GM19395 (cell line): ENCODE data around the gene EDA2R.
A peak's percentile ranks its signal among the peaks of the same experiment; 100 is the strongest.

Experiments used
- ATAC-seq: cut with Tn5 transposase; IDR thresholded peaks from one replicate; pipeline ENCODE4 v1.9.1; 2021; ENCODE audit warnings: mild to moderate bottlenecking, moderate library complexity; ENCODE audit not compliant: unreplicated experiment

EDA2R gene, protein sequence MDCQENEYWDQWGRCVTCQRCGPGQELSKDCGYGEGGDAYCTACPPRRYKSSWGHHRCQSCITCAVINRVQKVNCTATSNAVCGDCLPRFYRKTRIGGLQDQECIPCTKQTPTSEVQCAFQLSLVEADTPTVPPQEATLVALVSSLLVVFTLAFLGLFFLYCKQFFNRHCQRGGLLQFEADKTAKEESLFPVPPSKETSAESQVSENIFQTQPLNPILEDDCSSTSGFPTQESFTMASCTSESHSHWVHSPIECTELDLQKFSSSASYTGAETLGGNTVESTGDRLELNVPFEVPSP

DNA sequence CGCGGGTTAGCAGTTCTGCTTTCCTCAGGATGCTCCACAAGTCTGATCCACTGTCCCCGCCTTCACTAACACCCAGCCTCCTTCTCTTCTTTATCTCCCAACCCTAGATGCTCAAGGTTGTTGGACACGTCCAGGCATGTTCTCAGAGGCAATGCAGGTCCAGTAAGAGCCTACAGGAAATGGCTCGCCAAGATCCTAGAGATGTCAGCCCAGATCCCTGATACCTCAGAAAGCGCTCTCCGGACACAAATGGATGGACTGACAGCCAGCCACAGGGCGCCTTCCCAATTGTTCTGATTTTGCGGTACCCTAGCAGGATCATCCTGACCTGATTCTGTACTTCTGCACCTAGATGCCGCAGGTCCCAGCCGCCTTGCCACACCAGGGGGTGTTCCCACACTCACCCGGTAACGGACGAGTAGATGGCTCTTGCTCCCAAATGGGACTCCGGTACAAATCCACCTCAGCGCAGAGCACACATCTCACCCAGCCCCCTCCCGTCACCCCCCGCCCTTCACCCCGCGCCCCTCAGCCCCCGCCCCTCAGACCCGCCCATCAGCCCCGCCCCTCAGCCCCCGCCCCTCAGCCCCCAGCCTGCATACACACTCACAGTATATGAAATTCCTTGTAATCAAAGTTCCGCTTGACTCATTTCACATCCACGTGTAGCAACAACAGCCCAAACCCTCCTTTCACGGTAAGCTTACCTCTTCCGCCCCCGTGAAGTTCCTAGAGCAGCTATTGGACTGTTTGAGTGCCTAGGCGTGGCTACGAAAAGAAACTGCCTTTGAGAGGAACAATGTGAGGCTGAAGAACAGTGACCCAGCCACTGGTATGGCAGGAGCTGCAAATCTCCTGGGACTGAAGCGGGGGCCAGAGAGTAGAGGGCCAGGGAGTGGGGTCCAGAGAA is at the start of gene EDA2R:
EDA2R (minus strand) TSS at position 488 of the 910 bp plus-strand sequence. CDS start 23,058 bp downstream, outside the sequence.
- peak; percentile 88 for ATAC-seq

- no peak for ATAC-seq
Observed at GRCh38 chrX:66684196-66684595, 45.3 kb upstream of the EDA2R start.

DNA sequence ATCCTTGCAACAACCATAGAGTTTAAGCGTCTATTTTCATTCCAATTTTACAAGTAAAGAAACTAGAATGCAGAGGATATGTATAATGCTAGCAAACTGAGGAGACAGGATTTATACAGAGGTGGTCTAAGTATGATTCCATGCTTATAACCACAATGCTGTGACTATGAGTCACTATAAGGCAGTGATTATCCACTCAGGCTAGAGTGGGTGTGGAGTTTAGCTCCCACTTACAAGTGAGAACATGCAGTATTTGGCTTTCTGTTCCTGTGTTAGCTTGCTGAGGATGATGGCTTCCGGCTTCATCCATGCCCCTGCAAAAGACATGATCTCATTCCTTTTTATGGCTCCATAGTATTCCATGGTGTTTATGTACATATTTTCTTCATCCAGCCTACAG is 41.6 kb upstream of the EDA2R start:
- no peak for ATAC-seq

DNA sequence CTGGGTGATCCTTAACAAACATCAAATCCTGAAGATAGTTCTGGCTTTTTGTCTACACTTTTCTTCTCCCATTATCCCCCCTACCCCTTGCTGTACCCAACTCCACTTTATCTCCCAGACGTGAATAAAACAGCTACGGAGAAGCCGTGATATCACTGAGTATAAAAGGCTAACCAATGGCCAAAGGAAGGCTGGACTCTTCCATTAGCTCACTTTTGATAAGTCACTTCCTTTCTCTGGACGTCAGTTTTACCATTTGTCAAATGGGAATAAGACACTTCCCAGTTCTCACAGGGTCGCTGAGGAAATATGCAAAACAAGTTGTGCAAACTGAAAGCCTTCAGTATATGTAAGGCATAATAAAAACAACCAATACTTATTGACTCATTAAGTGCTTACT is 38.6 kb upstream of the EDA2R start:
- no peak for ATAC-seq

- ATAC-seq, result no peak
Observed at GRCh38 chrX:66676990-66677389, 38.1 kb upstream of the EDA2R start.

DNA sequence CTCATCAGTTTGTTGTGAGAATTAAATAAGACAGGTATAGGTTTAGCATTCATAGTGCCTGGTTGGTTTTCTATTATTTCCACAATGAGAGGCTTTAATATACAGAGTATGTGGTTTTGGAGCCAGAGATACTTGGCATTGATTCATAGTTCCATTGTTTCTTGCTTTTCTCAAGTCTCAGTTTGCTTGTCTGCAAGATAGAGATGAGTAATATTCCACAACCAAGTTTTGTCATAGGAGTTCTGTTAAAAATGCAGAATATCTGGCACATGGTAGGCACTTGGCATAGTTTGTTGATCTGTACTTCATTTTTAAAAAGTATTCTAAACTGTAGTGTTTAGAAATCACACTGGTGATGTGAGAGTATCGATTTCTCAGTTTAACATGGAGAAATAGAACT is 37.5 kb upstream of the EDA2R start:
- no peak for ATAC-seq

- no peak for ATAC-seq
Observed at GRCh38 chrX:66675541-66675940, 36.7 kb upstream of the EDA2R start.

- ATAC-seq, result no peak
Observed at GRCh38 chrX:66674506-66674905, 35.6 kb upstream of the EDA2R start.

DNA sequence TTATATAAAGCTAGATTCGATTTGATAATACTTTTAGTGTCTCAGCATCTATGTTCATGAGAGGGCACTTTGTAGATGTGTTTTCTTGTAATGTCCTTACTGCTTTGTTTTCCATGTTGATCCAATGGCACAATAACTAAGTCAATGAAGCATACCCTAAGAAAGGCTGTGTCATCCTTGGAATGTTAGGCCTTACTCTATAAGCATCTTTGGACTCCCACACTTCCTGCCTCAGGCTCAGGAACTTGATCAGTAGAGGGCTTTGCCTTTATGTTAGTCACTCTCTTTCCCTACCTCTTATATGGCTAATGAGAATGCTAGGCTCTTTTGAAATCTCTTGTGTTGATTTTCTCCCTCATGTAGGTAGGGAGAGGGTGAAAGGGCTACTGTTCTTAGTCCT is 33.2 kb upstream of the EDA2R start:
- ATAC-seq, result no peak

DNA sequence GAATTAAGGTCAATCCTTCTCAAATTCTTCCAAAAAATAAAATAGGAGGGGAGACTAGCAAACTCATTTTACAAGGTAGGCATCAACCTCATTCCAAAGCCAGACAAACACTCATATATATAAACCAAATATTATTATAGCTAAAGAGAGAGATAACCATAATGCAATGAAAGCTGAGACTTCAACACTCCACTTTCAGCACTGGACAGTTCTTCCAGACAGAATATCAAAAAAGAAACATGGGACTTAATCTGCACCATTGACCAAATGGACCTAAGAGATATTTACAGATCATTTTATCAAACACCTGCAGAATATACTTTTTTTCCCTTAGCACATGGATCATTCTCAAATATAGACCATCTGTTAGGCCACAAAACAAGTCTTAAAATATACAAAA is 15.5 kb upstream of the EDA2R start:
- ATAC-seq, result no peak

DNA sequence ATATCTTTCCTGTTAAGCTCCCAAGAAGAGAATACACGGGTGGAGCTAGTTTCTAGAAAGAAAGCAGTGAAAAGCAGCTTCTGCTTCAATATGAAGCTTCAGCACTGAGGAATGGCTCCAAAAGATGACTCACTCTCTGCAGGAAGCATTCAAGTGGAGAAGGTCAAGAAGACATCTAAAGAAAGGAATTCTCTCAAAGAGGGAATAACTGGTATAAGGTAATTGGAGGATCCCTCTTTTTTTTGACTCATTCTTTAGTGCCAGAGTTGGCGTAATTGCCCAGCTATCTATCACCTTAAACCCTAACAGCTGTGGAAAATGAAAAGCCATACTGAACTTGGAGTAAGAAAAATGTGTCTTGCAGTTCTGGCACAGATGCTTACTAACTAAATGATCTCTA is 3.5 kb downstream of the EDA2R start:
- ATAC-seq, result no peak

DNA sequence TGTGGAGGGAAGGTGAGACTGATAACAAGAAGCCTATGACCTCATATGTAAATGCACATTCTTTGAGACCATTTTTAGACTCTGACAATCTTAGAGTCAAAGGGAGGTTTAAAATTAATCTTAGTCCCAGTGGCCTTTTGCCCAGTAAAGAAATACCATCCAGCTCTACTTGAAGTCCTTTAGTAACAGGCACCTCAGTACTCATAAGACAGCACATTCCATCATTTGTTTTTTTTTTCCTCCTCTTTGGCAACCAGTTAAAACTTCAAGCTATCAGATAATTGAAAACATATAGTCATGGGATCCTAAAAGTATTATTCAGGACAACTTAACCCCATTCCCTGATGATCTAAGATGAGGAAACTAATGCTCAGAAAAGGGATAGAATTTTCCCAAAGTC is 4.6 kb downstream of the EDA2R start:
- ATAC-seq, result no peak

DNA sequence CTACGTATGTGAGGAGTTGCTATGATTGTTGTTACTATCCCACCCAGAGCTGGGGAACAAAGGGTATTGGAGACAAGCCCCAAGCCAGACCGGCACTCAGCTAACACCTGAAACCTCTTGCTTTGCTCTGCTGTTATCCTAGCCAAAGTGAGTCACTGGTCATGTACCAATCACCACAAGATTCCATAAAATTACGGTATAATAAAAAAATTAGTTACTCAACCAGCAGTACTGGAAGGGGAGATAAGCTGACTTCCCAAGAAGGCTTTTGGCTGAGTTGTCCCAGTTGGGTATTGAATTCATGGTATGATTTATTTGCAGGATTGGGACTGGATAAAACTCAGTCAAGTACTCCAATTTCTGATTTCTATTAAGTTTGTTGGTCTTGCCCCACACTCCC is 5.3 kb downstream of the EDA2R start:
- ATAC-seq, result no peak

DNA sequence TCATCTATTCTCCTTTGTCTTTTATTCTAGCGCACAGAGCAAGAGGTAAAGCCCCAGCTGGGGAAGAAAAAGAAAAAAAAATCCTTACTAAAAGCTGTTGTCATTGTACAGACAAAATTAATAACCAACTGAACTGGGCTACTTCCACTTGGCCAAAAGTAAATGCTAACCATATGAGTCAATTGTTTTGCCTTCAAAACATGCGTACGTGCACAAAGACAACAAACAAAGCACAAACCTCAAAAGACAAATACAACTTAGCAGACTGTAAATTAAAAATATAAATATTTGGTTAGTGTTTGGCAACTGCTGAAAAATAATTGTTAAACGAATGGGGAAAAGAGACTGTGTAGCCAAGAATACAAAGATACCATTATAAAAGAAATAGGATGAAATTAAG is 5.9 kb downstream of the EDA2R start:
- ATAC-seq, result no peak

GRCh38 chrX:66632473-66632872 is 6.4 kb downstream of the EDA2R start:
- no peak for ATAC-seq

DNA sequence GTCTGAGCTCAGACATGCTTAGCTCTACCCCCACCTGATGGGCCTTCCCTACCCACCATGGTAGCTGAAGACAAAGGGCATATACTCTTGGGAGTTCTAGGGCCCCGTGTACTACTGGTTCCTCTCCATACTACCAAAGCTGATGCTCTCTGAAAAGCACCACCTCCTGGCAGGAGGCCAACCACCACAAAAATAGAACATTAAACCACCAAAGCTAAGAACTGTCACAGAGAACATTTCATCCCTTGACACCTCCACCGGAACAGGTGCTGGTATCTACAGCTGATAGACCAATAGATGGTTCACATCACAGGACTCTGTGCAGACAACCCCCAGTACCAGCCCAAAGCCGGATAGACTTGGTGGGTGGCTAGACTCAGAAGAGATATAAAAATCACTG is 13.4 kb downstream of the EDA2R start:
- peak; percentile 78 for ATAC-seq

- no peak for ATAC-seq
Observed at GRCh38 chrX:66622209-66622608, 16.7 kb downstream of the EDA2R start.

- ATAC-seq, result no peak
Observed at GRCh38 chrX:66616944-66617343, 21.9 kb downstream of the EDA2R start.

GRCh38 chrX:66602381-66602938 is 36.4 kb downstream of the EDA2R start:
- no peak for ATAC-seq

DNA sequence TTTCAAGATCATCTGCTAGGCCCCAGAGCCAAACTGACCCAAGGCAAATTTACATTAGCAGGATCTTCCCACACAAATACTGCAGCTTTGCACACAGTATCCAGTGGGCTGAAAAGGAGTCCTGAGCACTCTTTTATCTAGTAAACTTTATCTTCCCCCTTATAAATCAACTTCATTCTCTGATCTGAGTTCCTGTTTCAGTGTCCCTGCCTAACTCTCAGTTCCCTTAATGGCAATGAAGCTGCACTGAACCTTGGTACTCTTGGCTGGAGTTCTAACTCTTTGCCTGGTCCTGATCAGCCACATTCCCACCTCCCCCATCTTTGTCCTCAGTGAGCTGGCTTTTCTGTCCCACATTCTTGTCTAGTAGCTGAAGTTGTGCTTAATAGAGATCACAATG is 37.4 kb downstream of the EDA2R start:
- ATAC-seq, result no peak

DNA sequence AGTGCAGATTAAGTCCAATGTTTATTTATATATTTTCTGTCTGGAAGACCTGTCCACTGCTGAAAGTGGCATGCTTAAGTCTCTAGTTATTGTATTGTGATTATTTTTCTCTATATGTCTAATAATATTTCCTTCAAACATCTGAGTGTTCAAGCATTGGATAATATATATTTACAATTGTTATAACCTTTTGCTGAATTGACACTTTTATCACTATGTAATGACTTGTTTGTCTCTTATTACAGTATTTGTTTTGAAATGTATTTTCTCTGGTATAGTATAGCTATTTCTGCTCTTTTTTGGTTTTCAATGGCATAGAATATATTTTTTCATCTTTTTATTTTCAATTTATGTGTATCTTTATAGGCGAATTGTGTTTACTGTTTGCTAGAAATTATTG is 59.7 kb downstream of the EDA2R start:
- no peak for ATAC-seq

GRCh38 chrX:66553973-66554372 is 84.9 kb downstream of the EDA2R start:
- no peak for ATAC-seq
